Measurements from ENCODE around the gene EN1.

The EN1 gene

GRCh38 chr2:118846953-118847761, at the start of gene EN1:
TSS of gene EN1 (minus strand) at chr2:118847648. CDS start at chr2:118847167, 481 bp downstream.
- no peak for DNase-seq (ENCODE audit: low read depth in 2 of 2)

- no peak for DNase-seq (ENCODE audit: low read depth in 2 of 2)
These were observed 45.7 kb upstream of the EN1 start for GRCh38 chr2:118893100-118893499.

- no peak for DNase-seq (ENCODE audit: low read depth in 2 of 2)
These were observed 42.5 kb upstream of the EN1 start for GRCh38 chr2:118889995-118890394.

- DNase-seq (ENCODE audit: low read depth in 2 of 2), result no peak
These were observed 36.3 kb upstream of the EN1 start for GRCh38 chr2:118883792-118884191.

- DNase-seq (ENCODE audit: low read depth in 2 of 2), result peak; percentile 31 to 33
These were observed 35.4 kb upstream of the EN1 start for GRCh38 chr2:118882693-118883336.

GRCh38 chr2:118881490-118882129, 34.2 kb upstream of the EN1 start:
- peak; percentile 24 to 48 for DNase-seq (ENCODE audit: low read depth in 2 of 2)

- no peak for DNase-seq (ENCODE audit: low read depth in 2 of 2)
These were observed 33.1 kb upstream of the EN1 start for GRCh38 chr2:118880501-118880900.

- DNase-seq (ENCODE audit: low read depth in 2 of 2), result no peak
These were observed 31.2 kb upstream of the EN1 start for GRCh38 chr2:118878531-118879149.

GRCh38 chr2:118875318-118875717, 27.9 kb upstream of the EN1 start:
- no peak for DNase-seq (ENCODE audit: low read depth in 2 of 2)

- no peak for DNase-seq (ENCODE audit: low read depth in 2 of 2)
These were observed 26.9 kb upstream of the EN1 start for GRCh38 chr2:118874324-118874723.

GRCh38 chr2:118865106-118865505, 17.7 kb upstream of the EN1 start:
- DNase-seq (ENCODE audit: low read depth in 2 of 2), result no peak

GRCh38 chr2:118864207-118864606, 16.8 kb upstream of the EN1 start:
- no peak for DNase-seq (ENCODE audit: low read depth in 2 of 2)

- DNase-seq (ENCODE audit: low read depth in 2 of 2), result no peak
These were observed 14.3 kb upstream of the EN1 start for GRCh38 chr2:118861731-118862130.

- no peak for DNase-seq (ENCODE audit: low read depth in 2 of 2)
These were observed 13.8 kb upstream of the EN1 start for GRCh38 chr2:118861242-118861641.

GRCh38 chr2:118860506-118860905, 13.1 kb upstream of the EN1 start:
- no peak for DNase-seq (ENCODE audit: low read depth in 2 of 2)

- DNase-seq (ENCODE audit: low read depth in 2 of 2), result no peak
These were observed 11.8 kb upstream of the EN1 start for GRCh38 chr2:118859157-118859770.

GRCh38 chr2:118858485-118859156, 11.2 kb upstream of the EN1 start:
- DNase-seq (ENCODE audit: low read depth in 2 of 2), result no peak

GRCh38 chr2:118857677-118858484, 10.4 kb upstream of the EN1 start:
- no peak for DNase-seq (ENCODE audit: low read depth in 2 of 2)

GRCh38 chr2:118856978-118857676, 9.7 kb upstream of the EN1 start:
- no peak for DNase-seq (ENCODE audit: low read depth in 2 of 2)
